ENCODE data around the gene SLC9A2.

- TF ChIP-seq CTCF (conservative IDR thresholded peaks at IDR 0.05) (no peak), ZFX (IDR thresholded peaks at IDR 0.05) (no peak)
Measured at GRCh38 chr2:102686479-102687439, 67.4 kb downstream of the SLC9A2 start.
